Right lobe of liver (tissue), 4 donors: ENCODE measurements around the gene HPS3.

Experiments used
- POLR2A ChIP-seq: fragments of 450-650 bp; IDR thresholded peaks from one replicate; pipeline ENCODE4 v1.6.1; 2017; ENCODE audit warnings: antibody characterized with exemption, mild to moderate bottlenecking
- TF ChIP-seq, protein P1 (sequence below), 4 donors: fragments of 200-600 bp in 3 of 4; fragments of 450-650 bp in 1 of 4; IDR thresholded peaks; one replicate each; pipeline versions ENCODE4 v1.5.1 to v1.8.0; 2016 to 2022; ENCODE audit warnings: antibody characterized with exemption in 4 of 4, mild to moderate bottlenecking in 2 of 4
- donor health status: DM: no; HTN: no; CAD: no.
- donor health status: DM: no; HTN: no; CAD: no.
- donor health status: DM: no; HTN: yes; CAD: no.

- TF ChIP-seq, protein P1, sequence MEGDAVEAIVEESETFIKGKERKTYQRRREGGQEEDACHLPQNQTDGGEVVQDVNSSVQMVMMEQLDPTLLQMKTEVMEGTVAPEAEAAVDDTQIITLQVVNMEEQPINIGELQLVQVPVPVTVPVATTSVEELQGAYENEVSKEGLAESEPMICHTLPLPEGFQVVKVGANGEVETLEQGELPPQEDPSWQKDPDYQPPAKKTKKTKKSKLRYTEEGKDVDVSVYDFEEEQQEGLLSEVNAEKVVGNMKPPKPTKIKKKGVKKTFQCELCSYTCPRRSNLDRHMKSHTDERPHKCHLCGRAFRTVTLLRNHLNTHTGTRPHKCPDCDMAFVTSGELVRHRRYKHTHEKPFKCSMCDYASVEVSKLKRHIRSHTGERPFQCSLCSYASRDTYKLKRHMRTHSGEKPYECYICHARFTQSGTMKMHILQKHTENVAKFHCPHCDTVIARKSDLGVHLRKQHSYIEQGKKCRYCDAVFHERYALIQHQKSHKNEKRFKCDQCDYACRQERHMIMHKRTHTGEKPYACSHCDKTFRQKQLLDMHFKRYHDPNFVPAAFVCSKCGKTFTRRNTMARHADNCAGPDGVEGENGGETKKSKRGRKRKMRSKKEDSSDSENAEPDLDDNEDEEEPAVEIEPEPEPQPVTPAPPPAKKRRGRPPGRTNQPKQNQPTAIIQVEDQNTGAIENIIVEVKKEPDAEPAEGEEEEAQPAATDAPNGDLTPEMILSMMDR (IDR thresholded peaks at IDR 0.05): no peak
- TF ChIP-seq POLR2A: no peak
Observed at GRCh38 chr3:149174901-149175300, 45.5 kb downstream of the HPS3 start.
